Esophagus squamous epithelium (tissue), 5 donors: ENCODE data around the gene SIDT1. TPM values are rescaled to one million over a fixed set of nuclear protein-coding genes. Genes with fewer than 3 reads are reported as not detected.
A peak's percentile ranks its signal among the peaks of the same experiment; 100 is the strongest.
"Not testable (repeated sequence)": the region's sequence is repeated elsewhere in the genome, so short reads cannot be mapped to it uniquely, and the experiment has no call there.

Experiments used
- DNase-seq: peaks from one replicate; lab custom pipeline; 2025; lab: John Stamatoyannopoulos, UW
- H3K27ac ChIP-seq, 4 donors: fragments of 200-600 bp; sonication (generic); one replicate each; pipeline ENCODE4 v1.5.1; 2016 to 2019; ENCODE audit warnings: mild to moderate bottlenecking in 1 of 4
- H3K27me3 ChIP-seq, 4 donors: fragments of 200-600 bp; sonication (generic); 1 replicate in 3 of 4; 2 replicates in 1 of 4; pipeline versions ENCODE4 v1.5.1 to v1.6.0; 2017 to 2021; ENCODE audit warnings: antibody characterized with exemption in 1 of 4
- H3K36me3 ChIP-seq, 3 donors: fragments of 200-600 bp; sonication (generic); one replicate each; pipeline ENCODE4 v1.5.1; 2016 to 2019
- H3K4me1 ChIP-seq, 3 donors: fragments of 200-600 bp; sonication (generic); one replicate each; pipeline ENCODE4 v1.5.1; 2017 to 2019
- H3K4me3 ChIP-seq, 4 donors: fragments of 200-600 bp; sonication (generic); 1 replicate in 3 of 4; 2 replicates in 1 of 4; pipeline ENCODE4 v1.5.1; 2016 to 2019; ENCODE audit warnings: mild to moderate bottlenecking in 2 of 4, moderate library complexity in 1 of 4
- H3K9me3 ChIP-seq, 3 donors: fragments of 200-600 bp; sonication (generic); one replicate each; pipeline ENCODE4 v1.5.1; 2016 to 2019
- POLR2A ChIP-seq, 4 donors: fragments of 450-650 bp; IDR thresholded peaks; one replicate each; pipeline ENCODE4 v1.6.1; 2017; ENCODE audit warnings: antibody characterized with exemption in 4 of 4, mild to moderate bottlenecking in 4 of 4, moderate library complexity in 3 of 4
- WGBS, 2 donors: methylation state at CpG; one replicate each; pipeline ENCODE4 v1.1.5; 2018; 5-methylcytosine and 5-hydroxymethylcytosine counted together
- intact Hi-C: fragments of 100-400 bp; cut with DNase I; formaldehyde crosslinking; loops from one replicate; pipeline ENCODE4 v1.15.0; 2022
- total RNA-seq, 4 donors: library from RNA; depleted of rRNA; stranded (reverse); fragments of >200 nt; gene quantifications; one replicate each; pipeline ENCODE4 v1.1.0, GENCODE V29; 2016
- TF ChIP-seq, protein P1 (sequence below), 6 experiments: fragments of 450-650 bp in 4 of 6; fragments of 200-600 bp in 2 of 6; sonication (generic) in 2 of 6; IDR thresholded peaks; one replicate each; pipeline ENCODE4 v1.5.1; 2016 to 2019; ENCODE audit warnings: antibody characterized with exemption in 6 of 6, mild to moderate bottlenecking in 4 of 6, moderate library complexity in 4 of 6
- donor health status: DM: yes; HTN: yes; CAD: no.

Gene SIDT1
- total RNA-seq, 4 donors from 2014 or later = 3.8 to 4.4 (median 4.3) TPM

DNA sequence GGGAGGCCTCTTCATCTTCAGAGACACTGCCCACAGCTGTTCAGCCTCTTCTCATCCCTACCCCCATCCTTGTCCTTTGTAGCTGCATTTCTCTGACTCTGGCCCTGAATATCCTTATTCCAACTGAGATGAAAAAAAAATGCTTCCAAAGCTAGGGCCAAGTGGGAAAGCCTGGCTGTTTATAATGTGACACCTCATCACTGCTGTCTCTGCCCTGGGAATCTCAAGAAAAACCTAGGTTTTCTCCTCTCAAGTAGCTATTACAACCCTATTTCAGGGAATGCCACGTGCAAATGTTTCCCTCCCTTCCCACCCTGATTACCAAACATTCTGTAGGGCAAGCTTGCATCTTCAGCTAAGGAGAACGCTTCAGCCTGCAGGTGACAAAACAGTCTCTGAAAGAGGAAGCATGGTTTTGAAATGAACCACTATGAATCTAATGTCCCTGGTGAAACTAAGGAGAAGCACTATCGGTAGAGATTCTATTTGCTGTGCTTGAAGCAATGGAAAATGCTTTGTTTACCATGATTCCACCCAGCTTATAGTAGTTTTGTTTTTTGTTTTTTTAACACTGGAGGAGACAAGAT, 98.7 kb downstream of the SIDT1 start:
- 65 to 66% methylated on average over 3 of the region's 3 CpGs for WGBS, 2 donors
- Histone ChIP-seq H3K4me3 (no peak overlapping the region), H3K4me1 (peaks cover 0 to 18% (median 3%) of the 10 kb centered on the region in 3 donors), H3K27me3 (no peaks in the 10 kb centered on the region), H3K27ac (peak overlapping the region in 2 of 4 donors; percentile 27 to 66), H3K36me3 (no peaks in the 10 kb centered on the region), H3K9me3 (no peaks in the 10 kb centered on the region)
- no peak for DNase-seq
- intact Hi-C loops = no loop called here
- TF ChIP-seq POLR2A (IDR thresholded peaks at IDR 0.05) = no peak
- TF ChIP-seq, protein P1, sequence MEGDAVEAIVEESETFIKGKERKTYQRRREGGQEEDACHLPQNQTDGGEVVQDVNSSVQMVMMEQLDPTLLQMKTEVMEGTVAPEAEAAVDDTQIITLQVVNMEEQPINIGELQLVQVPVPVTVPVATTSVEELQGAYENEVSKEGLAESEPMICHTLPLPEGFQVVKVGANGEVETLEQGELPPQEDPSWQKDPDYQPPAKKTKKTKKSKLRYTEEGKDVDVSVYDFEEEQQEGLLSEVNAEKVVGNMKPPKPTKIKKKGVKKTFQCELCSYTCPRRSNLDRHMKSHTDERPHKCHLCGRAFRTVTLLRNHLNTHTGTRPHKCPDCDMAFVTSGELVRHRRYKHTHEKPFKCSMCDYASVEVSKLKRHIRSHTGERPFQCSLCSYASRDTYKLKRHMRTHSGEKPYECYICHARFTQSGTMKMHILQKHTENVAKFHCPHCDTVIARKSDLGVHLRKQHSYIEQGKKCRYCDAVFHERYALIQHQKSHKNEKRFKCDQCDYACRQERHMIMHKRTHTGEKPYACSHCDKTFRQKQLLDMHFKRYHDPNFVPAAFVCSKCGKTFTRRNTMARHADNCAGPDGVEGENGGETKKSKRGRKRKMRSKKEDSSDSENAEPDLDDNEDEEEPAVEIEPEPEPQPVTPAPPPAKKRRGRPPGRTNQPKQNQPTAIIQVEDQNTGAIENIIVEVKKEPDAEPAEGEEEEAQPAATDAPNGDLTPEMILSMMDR (IDR thresholded peaks at IDR 0.05) = no peak

DNA sequence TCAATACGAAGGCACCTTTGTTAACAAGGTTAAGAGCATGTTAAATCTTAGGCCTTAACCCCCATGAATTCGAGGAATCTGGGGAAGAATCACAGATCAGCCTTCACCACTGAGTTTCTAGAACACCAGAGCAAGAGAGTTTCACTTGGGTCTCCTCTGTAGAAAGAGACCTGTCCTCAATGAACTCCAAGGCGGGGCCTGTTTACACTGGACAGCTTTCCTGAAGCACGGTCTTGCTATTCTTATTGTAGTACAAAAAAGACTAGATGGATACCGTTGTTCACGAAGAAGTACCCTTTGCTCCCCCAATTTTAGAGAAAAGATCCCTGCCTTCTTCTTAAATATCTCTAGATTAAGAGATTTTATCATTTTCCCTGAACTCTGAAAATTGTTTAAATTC, 99.2 kb downstream of the SIDT1 start:
- TF ChIP-seq, protein P1 (IDR thresholded peaks at IDR 0.05) = no peak
- no peak for TF ChIP-seq POLR2A (IDR thresholded peaks at IDR 0.05)
- no peaks in the 10 kb centered on the region for H3K36me3 ChIP-seq
- no peaks in the 10 kb centered on the region for H3K9me3 ChIP-seq
- peaks cover 0 to 16% (median 3%) of the 10 kb centered on the region in 3 donors for H3K4me1 ChIP-seq
- no peaks in the 10 kb centered on the region for H3K27me3 ChIP-seq
- no peak for DNase-seq
- WGBS, 2 donors = 76 to 78% methylated on average over 6 of the region's 6 CpGs
- H3K4me3 ChIP-seq = no peak overlapping the region
- H3K27ac ChIP-seq = no peak overlapping the region
- intact Hi-C loops = no loop called here

DNA sequence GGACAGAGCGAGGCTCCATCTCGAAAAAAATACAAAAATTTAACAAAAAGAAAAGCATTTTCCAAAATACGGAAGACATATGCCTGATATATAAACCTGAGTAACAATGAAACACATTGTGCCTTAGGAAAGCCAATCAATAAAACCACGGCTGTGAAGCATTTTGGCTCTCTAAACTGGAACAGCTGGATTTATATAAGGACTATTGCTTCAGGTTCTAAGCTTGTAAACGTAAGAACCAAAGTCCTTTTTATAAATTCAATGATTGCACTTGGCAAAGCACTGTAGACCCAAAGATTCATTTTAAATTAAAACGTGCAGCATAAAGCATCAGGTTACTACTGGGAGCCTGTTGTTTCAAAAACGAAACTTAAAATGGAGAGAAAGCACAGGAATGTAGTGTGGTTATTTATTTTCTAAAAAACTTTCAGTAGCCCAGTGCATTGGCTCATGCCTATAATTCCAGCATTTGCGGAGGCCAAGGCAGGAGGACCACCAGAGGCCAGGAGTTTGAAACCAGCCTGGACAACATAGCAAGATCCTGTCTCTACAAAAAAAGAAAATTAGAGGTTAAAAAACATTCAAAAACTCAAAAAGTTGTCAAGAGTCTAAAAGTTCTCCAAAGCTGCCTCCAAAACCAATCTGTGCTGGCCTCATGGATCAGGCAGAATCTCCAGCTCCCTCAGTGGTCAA, 102.6 kb downstream of the SIDT1 start:
- no peak for TF ChIP-seq POLR2A (IDR thresholded peaks at IDR 0.05)
- TF ChIP-seq, protein P1 (IDR thresholded peaks at IDR 0.05) = no peak
- H3K9me3 ChIP-seq = no peaks in the 10 kb centered on the region
- no peak for DNase-seq
- no peaks in the 10 kb centered on the region for H3K36me3 ChIP-seq
- no peaks in the 10 kb centered on the region for H3K27me3 ChIP-seq
- H3K4me3 ChIP-seq = no peak overlapping the region
- H3K4me1 ChIP-seq = peaks cover 0 to 9% (median 0%) of the 10 kb centered on the region in 3 donors
- H3K27ac ChIP-seq = no peak overlapping the region
- WGBS, 2 donors = 80 to 82% methylated on average over 8 of the region's 8 CpGs
- intact Hi-C loops = no loop called here

DNA sequence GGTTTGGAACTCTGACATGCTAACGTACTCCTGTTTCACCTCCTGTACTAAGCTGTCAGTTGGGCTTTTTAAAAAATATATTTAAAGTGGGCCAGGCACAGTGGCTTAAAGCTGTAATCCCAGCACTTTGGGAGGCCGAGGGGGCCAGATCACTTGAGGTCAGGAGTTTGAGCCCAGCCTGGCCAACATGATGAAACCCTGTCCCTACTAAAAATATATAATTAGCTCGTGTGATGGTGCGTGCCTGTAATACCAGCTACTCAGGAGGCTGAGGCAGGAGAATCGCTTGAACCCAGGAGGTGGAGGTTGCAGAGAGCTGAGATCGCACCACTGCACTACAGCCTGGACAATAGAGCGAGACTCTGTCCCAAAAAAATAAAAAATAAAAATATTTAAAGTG, 103.7 kb downstream of the SIDT1 start:
- WGBS, 2 donors = 75 to 84% methylated on average over 7 of the region's 7 CpGs
- H3K4me1 ChIP-seq, H3K27me3 ChIP-seq, H3K27ac ChIP-seq, H3K4me3 ChIP-seq, H3K36me3 ChIP-seq, DNase-seq, H3K9me3 ChIP-seq, intact Hi-C loops: not testable (repeated sequence)

DNA sequence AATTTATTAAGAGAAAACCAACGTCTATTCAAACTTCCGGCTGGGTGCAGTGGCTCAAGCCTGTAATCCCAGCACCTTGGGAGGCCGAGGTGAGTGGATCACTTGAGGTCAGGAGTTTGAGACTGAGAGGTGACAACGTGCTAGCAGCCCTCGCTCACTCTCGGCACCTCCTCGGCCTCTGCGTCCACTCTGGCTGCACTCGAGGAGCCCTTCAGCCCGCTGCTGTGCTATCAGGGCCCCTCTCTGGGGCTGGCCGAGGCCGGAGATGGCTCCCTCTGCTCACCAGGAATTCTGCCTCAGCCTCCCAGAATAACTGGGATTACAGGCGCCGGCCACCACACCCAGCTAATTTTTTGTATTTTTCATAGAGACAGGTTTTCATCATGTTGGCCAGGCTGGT, 105.4 kb downstream of the SIDT1 start:
- Histone ChIP-seq H3K36me3 (no peaks in the 10 kb centered on the region), H3K27me3 (no peaks in the 10 kb centered on the region), H3K27ac (no peak overlapping the region), H3K4me1 (no peaks in the 10 kb centered on the region), H3K9me3 (no peaks in the 10 kb centered on the region), H3K4me3 (no peak overlapping the region)
- no peak for DNase-seq
- TF ChIP-seq POLR2A (IDR thresholded peaks at IDR 0.05) = no peak
- TF ChIP-seq, protein P1 (IDR thresholded peaks at IDR 0.05) = no peak
- 90 to 93% methylated on average over 10 to 14 of the region's 14 CpGs for WGBS, 2 donors
- intact Hi-C loops = no loop called here
